GM23338 (cell line): ENCODE measurements around the gene TRPC4AP. TPM values are rescaled to one million over a fixed set of nuclear protein-coding genes. Genes with fewer than 3 reads are reported as not detected.

Experiments
- microRNA counts: library from miRNA; unstranded; fragments of <30 nt; microRNA quantifications from one replicate; lab custom pipeline; 2017
- microRNA-seq: library from miRNA; unstranded; fragments of <30 nt; microRNA quantifications from one replicate; pipeline ENCODE4, GENCODE V29; 2017
- polyA plus RNA-seq: library from polyadenylated mRNA; unstranded; fragments of >200 nt; fragmentation: Nextera tagmentation; extraction: Ambion mirVana; gene quantifications from 2 replicates; pipeline ENCODE4 v1.2.1, GENCODE V29; 2016
- small RNA-seq: library from RNA; depleted of rRNA; stranded (forward); fragments of <200 nt; gene quantifications from one replicate; pipeline ENCODE3, GENCODE V24; 2014; ENCODE audit warnings: low replicate concordance
- total RNA-seq: library from RNA; depleted of rRNA; stranded (reverse); fragments of >200 nt; shearing (Covaris generic); gene quantifications from 2 replicates; pipeline ENCODE4 v1.2.3, GENCODE V29; 2014; rRNA removed
- TF ChIP-seq, protein P1 (sequence below), 2 experiments: fragments of 200-600 bp in 1 of 2; sonication (generic) in 1 of 2; conservative IDR thresholded peaks; 2 replicates each; pipeline versions ENCODE4 v1.5.1 to v1.6.1; 2016 to 2017; ENCODE audit warnings: antibody characterized with exemption in 2 of 2, low read depth in 2 of 2, mild to moderate bottlenecking in 2 of 2, moderate library complexity in 1 of 2

Gene TRPC4AP
- total and polyA plus RNA-seq, 2 experiments from 2014 or later, result 48.8 to 89.5 TPM

DNA sequence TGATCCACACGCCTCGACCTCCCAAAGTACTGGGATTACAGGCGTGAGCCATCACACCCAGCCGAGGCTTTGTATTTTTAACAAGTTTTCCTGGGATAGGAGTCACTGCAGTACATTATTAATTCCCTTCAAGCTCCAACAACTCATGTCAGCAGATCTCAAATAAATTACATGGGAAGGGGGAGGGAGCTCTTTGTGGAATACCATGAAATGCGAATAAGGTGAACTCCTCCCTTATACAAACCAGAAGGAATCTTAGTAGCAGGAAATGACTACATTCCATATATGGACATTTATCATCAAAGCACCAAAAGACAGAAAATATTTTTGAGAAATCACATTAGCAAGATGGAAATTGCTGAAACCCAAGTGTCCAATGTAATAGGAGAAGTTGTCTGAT lies 139.9 kb downstream of the TRPC4AP start (continued):
- TF ChIP-seq, protein P1, sequence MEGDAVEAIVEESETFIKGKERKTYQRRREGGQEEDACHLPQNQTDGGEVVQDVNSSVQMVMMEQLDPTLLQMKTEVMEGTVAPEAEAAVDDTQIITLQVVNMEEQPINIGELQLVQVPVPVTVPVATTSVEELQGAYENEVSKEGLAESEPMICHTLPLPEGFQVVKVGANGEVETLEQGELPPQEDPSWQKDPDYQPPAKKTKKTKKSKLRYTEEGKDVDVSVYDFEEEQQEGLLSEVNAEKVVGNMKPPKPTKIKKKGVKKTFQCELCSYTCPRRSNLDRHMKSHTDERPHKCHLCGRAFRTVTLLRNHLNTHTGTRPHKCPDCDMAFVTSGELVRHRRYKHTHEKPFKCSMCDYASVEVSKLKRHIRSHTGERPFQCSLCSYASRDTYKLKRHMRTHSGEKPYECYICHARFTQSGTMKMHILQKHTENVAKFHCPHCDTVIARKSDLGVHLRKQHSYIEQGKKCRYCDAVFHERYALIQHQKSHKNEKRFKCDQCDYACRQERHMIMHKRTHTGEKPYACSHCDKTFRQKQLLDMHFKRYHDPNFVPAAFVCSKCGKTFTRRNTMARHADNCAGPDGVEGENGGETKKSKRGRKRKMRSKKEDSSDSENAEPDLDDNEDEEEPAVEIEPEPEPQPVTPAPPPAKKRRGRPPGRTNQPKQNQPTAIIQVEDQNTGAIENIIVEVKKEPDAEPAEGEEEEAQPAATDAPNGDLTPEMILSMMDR (conservative IDR thresholded peaks at IDR 0.05; ENCODE audit: low read depth in 2 of 2), result no peak

MicroRNAs within 50 kb of the gene (microRNA counts, 767-probe panel; counts per million panel counts)
- microRNA hsa-miR-499a-3p (lab: Ali Mortazavi, UCI) (not detected), microRNA hsa-miR-499a-5p (lab: Ali Mortazavi, UCI) (not detected), microRNA hsa-miR-499b-3p (lab: Ali Mortazavi, UCI) (not detected), microRNA hsa-miR-499b-5p (lab: Ali Mortazavi, UCI) (not detected)

Small RNA genes within 50 kb of the gene (microRNA-seq; reads per million reads assigned to microRNA genes)
- gene MIR499A (not detected), gene MIR499B (not detected)

Small RNA genes within 50 kb of the gene (small RNA-seq; reads per million reads assigned to genes)
- not detected for gene MIR499A
- gene RF00275, result not detected
- not detected for gene RNU6-407P

Other genes with a start within 250 kb of the TRPC4AP start
- 23.6 and 24.9 TPM in 2 replicates for gene GGT7, start 220.0 kb downstream of the TRPC4AP start, total RNA-seq
- 19.0 and 24.6 TPM in 2 replicates for gene GGT7, start 220.0 kb downstream of the TRPC4AP start, polyA plus RNA-seq
- gene ACSS2, start 216.2 kb downstream of the TRPC4AP start, total RNA-seq, result 43.4 and 49.3 TPM in 2 replicates
- 26.1 and 26.8 TPM in 2 replicates for gene ACSS2, start 216.2 kb downstream of the TRPC4AP start, polyA plus RNA-seq
- 47.5 and 63.3 TPM in 2 replicates for gene GSS, start 137.0 kb downstream of the TRPC4AP start, total RNA-seq
- 31.4 and 34.0 TPM in 2 replicates for gene GSS, start 137.0 kb downstream of the TRPC4AP start, polyA plus RNA-seq
- gene MYH7B, start 136.9 kb downstream of the TRPC4AP start, total RNA-seq, result 0.10 and 0.78 TPM in 2 replicates
- gene MYH7B, start 136.9 kb downstream of the TRPC4AP start, polyA plus RNA-seq, result 1.0 and 1.1 TPM in 2 replicates
- gene EDEM2, start 54.5 kb upstream of the TRPC4AP start, total RNA-seq, result 20.7 and 25.3 TPM in 2 replicates
- 13.9 and 14.2 TPM in 2 replicates for gene EDEM2, start 54.5 kb upstream of the TRPC4AP start, polyA plus RNA-seq
- 32.9 and 45.2 TPM in 2 replicates for gene PROCR, start 79.3 kb upstream of the TRPC4AP start, total RNA-seq
- gene PROCR, start 79.3 kb upstream of the TRPC4AP start, polyA plus RNA-seq, result 36.1 and 41.5 TPM in 2 replicates
- gene MMP24, start 133.9 kb upstream of the TRPC4AP start, total RNA-seq, result 24.5 and 27.3 TPM in 2 replicates
- gene MMP24, start 133.9 kb upstream of the TRPC4AP start, polyA plus RNA-seq, result 1.8 and 2.0 TPM in 2 replicates
- 10.5 and 14.6 TPM in 2 replicates for gene MMP24OS, start 185.3 kb upstream of the TRPC4AP start, total RNA-seq
- gene MMP24OS, start 185.3 kb upstream of the TRPC4AP start, polyA plus RNA-seq, result 25.4 and 31.6 TPM in 2 replicates
- gene EIF6, start 192.0 kb upstream of the TRPC4AP start, total RNA-seq, result 149 and 152 TPM in 2 replicates
- gene EIF6, start 192.0 kb upstream of the TRPC4AP start, polyA plus RNA-seq, result 215 and 220 TPM in 2 replicates
- gene FAM83C, start 199.6 kb upstream of the TRPC4AP start, total RNA-seq, result 0.10 TPM in 1 of 2 replicates, not detected in the other
- gene FAM83C, start 199.6 kb upstream of the TRPC4AP start, polyA plus RNA-seq, result not detected in 2 replicates